ENCODE measurements around the gene DOCK3.

DOCK3 gene

GRCh38 chr3:50650018-50650417 lies 24.7 kb upstream of the DOCK3 start:
- Histone ChIP-seq H3K9ac (no peak overlapping the region), H3K27me3 (ENCODE audit: insufficient read depth, low read depth) (no peaks in the 10 kb centered on the region), H3K36me3 (ENCODE audit: insufficient read depth) (no peaks in the 10 kb centered on the region), H2AFZ (ENCODE audit: low read depth) (no peak overlapping the region), H3K4me1 (ENCODE audit: low read depth, poor library complexity, severe bottlenecking) (no peaks in the 10 kb centered on the region), H3K27ac (no peak overlapping the region), H4K20me1 (ENCODE audit: insufficient read depth) (no peaks in the 10 kb centered on the region), H3K4me2 (no peak overlapping the region), H3K79me2 (ENCODE audit: insufficient read depth, low read depth) (no peaks in the 10 kb centered on the region), H3K4me3 (IDR thresholded peaks at IDR 0.05; ENCODE audit: insufficient read depth, low read depth, low read length) (no peak overlapping the region)
- TF ChIP-seq, protein P1, sequence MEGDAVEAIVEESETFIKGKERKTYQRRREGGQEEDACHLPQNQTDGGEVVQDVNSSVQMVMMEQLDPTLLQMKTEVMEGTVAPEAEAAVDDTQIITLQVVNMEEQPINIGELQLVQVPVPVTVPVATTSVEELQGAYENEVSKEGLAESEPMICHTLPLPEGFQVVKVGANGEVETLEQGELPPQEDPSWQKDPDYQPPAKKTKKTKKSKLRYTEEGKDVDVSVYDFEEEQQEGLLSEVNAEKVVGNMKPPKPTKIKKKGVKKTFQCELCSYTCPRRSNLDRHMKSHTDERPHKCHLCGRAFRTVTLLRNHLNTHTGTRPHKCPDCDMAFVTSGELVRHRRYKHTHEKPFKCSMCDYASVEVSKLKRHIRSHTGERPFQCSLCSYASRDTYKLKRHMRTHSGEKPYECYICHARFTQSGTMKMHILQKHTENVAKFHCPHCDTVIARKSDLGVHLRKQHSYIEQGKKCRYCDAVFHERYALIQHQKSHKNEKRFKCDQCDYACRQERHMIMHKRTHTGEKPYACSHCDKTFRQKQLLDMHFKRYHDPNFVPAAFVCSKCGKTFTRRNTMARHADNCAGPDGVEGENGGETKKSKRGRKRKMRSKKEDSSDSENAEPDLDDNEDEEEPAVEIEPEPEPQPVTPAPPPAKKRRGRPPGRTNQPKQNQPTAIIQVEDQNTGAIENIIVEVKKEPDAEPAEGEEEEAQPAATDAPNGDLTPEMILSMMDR (conservative IDR thresholded peaks at IDR 0.05; ENCODE audit: low read depth, low read length) = no peak

GRCh38 chr3:50651445-50651844 lies 23.3 kb upstream of the DOCK3 start:
- H3K4me2 ChIP-seq = no peak overlapping the region
- TF ChIP-seq, protein P1 (conservative IDR thresholded peaks at IDR 0.05; ENCODE audit: low read depth, low read length) = no peak
- no peaks in the 10 kb centered on the region for H3K27me3 ChIP-seq (ENCODE audit: insufficient read depth, low read depth)
- H2AFZ ChIP-seq (ENCODE audit: low read depth) = no peak overlapping the region
- no peaks in the 10 kb centered on the region for H3K79me2 ChIP-seq (ENCODE audit: insufficient read depth, low read depth)
- no peaks in the 10 kb centered on the region for H3K4me1 ChIP-seq (ENCODE audit: low read depth, poor library complexity, severe bottlenecking)
- no peak overlapping the region for H3K27ac ChIP-seq
- H3K36me3 ChIP-seq (ENCODE audit: insufficient read depth) = no peaks in the 10 kb centered on the region
- H3K9ac ChIP-seq = no peak overlapping the region
- H3K4me3 ChIP-seq (IDR thresholded peaks at IDR 0.05; ENCODE audit: insufficient read depth, low read depth, low read length) = no peak overlapping the region
- H4K20me1 ChIP-seq (ENCODE audit: insufficient read depth) = no peaks in the 10 kb centered on the region

- H3K27me3 ChIP-seq (ENCODE audit: insufficient read depth, low read depth) = no peaks in the 10 kb centered on the region
- no peaks in the 10 kb centered on the region for H3K79me2 ChIP-seq (ENCODE audit: insufficient read depth, low read depth)
- no peaks in the 10 kb centered on the region for H3K36me3 ChIP-seq (ENCODE audit: insufficient read depth)
- H3K4me2 ChIP-seq = no peak overlapping the region
- no peaks in the 10 kb centered on the region for H4K20me1 ChIP-seq (ENCODE audit: insufficient read depth)
- no peaks in the 10 kb centered on the region for H3K4me1 ChIP-seq (ENCODE audit: low read depth, poor library complexity, severe bottlenecking)
- TF ChIP-seq, protein P1 (conservative IDR thresholded peaks at IDR 0.05; ENCODE audit: low read depth, low read length) = no peak
- no peak overlapping the region for H3K27ac ChIP-seq
- no peak overlapping the region for H2AFZ ChIP-seq (ENCODE audit: low read depth)
- H3K9ac ChIP-seq = no peak overlapping the region
- no peak overlapping the region for H3K4me3 ChIP-seq (IDR thresholded peaks at IDR 0.05; ENCODE audit: insufficient read depth, low read depth, low read length)
Measured at GRCh38 chr3:50651920-50652529, 22.7 kb upstream of the DOCK3 start.

- no peak overlapping the region for H3K4me2 ChIP-seq
- H2AFZ ChIP-seq (ENCODE audit: low read depth) = no peak overlapping the region
- no peak overlapping the region for H3K27ac ChIP-seq
Measured at GRCh38 chr3:50652709-50653108, 22.0 kb upstream of the DOCK3 start.

More at GRCh38 chr3:50652709-50653108, 22.0 kb upstream of the DOCK3 start:
- no peak overlapping the region for H3K9ac ChIP-seq
- TF ChIP-seq, protein P1 (conservative IDR thresholded peaks at IDR 0.05; ENCODE audit: low read depth, low read length) = peak; percentile 45
- no peaks in the 10 kb centered on the region for H3K36me3 ChIP-seq (ENCODE audit: insufficient read depth)
- H3K79me2 ChIP-seq (ENCODE audit: insufficient read depth, low read depth) = no peaks in the 10 kb centered on the region
- no peaks in the 10 kb centered on the region for H3K4me1 ChIP-seq (ENCODE audit: low read depth, poor library complexity, severe bottlenecking)
- H3K27me3 ChIP-seq (ENCODE audit: insufficient read depth, low read depth) = no peaks in the 10 kb centered on the region
- H4K20me1 ChIP-seq (ENCODE audit: insufficient read depth) = no peaks in the 10 kb centered on the region
- no peak overlapping the region for H3K4me3 ChIP-seq (IDR thresholded peaks at IDR 0.05; ENCODE audit: insufficient read depth, low read depth, low read length)

Data from KMS-11 (cell line).